Peyer's patch (tissue), 4 donors: ENCODE data around the gene PRDM8. TPM values are rescaled to one million over a fixed set of nuclear protein-coding genes. Genes with fewer than 3 reads are reported as not detected.

ENCODE experiments used
- DNase-seq, 3 donors: peaks; one replicate each; pipeline ENCODE4 v3.0.0-alpha.2; 2017 to 2019
- H3K27ac ChIP-seq, 4 donors: fragments of 200-600 bp; sonication (generic); one replicate each; pipeline ENCODE4 v1.5.1; 2016 to 2019
- H3K27me3 ChIP-seq, 2 donors: fragments of 200-600 bp; sonication (generic); one replicate each; pipeline ENCODE4 v1.5.1; 2019
- H3K36me3 ChIP-seq, 3 donors: fragments of 200-600 bp; sonication (generic); one replicate each; pipeline ENCODE4 v1.5.1; 2016 to 2019
- H3K4me1 ChIP-seq, 4 donors: fragments of 200-600 bp; sonication (generic); one replicate each; pipeline ENCODE4 v1.5.1; 2016 to 2019
- H3K4me3 ChIP-seq, 4 donors: fragments of 200-600 bp; sonication (generic); 1 replicate in 3 of 4; 2 replicates in 1 of 4; pipeline ENCODE4 v1.5.1; 2016 to 2019; ENCODE audit warnings: mild to moderate bottlenecking in 1 of 4
- H3K9me3 ChIP-seq, 4 donors: fragments of 200-600 bp; sonication (generic); one replicate each; pipeline ENCODE4 v1.5.1; 2016 to 2019; ENCODE audit warnings: mild to moderate bottlenecking in 1 of 4
- POLR2A ChIP-seq, 2 donors: fragments of 450-650 bp; IDR thresholded peaks; one replicate each; pipeline ENCODE4 v1.5.1; 2017; ENCODE audit warnings: antibody characterized with exemption in 2 of 2, mild to moderate bottlenecking in 2 of 2, moderate library complexity in 2 of 2
- total RNA-seq, 4 donors: library from RNA; depleted of rRNA; stranded (reverse); fragments of >200 nt; gene quantifications; one replicate each; pipeline ENCODE4 v1.1.0, GENCODE V29; 2016
- TF ChIP-seq, protein P1 (sequence below), 6 experiments: fragments of 450-650 bp in 4 of 6; fragments of 200-600 bp in 2 of 6; sonication (generic) in 1 of 6; IDR thresholded peaks; one replicate each; pipeline ENCODE4 v1.5.1; 2017 to 2019; ENCODE audit warnings: antibody characterized with exemption in 6 of 6, mild to moderate bottlenecking in 3 of 6, moderate library complexity in 1 of 6

PRDM8 gene
- total RNA-seq, 4 donors from 2014 or later, result 0.35 to 5.8 (median 3.3) TPM

DNA sequence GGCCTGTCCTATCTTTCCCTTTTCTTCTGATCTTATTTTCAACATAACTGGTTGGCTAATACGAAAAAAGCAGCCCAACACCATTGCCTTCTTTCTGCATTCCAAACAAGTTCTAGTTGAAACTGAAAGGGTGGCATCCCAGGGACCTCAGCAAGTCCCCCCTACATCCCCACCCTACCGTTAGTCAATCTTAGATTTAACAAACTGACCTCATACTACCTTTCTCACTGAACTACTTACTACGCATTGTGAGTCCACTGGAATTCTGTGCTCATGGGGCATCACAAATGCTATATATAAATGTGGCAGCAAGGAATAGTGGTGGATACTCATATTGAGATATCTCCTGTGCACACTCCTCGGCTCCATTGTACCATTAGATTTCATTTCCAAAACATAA lies 36.1 kb downstream of the PRDM8 start:
- no peaks in the 10 kb centered on the region for H3K9me3 ChIP-seq
- TF ChIP-seq, protein P1, sequence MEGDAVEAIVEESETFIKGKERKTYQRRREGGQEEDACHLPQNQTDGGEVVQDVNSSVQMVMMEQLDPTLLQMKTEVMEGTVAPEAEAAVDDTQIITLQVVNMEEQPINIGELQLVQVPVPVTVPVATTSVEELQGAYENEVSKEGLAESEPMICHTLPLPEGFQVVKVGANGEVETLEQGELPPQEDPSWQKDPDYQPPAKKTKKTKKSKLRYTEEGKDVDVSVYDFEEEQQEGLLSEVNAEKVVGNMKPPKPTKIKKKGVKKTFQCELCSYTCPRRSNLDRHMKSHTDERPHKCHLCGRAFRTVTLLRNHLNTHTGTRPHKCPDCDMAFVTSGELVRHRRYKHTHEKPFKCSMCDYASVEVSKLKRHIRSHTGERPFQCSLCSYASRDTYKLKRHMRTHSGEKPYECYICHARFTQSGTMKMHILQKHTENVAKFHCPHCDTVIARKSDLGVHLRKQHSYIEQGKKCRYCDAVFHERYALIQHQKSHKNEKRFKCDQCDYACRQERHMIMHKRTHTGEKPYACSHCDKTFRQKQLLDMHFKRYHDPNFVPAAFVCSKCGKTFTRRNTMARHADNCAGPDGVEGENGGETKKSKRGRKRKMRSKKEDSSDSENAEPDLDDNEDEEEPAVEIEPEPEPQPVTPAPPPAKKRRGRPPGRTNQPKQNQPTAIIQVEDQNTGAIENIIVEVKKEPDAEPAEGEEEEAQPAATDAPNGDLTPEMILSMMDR (IDR thresholded peaks at IDR 0.05), result no peak
- no peak for TF ChIP-seq POLR2A (IDR thresholded peaks at IDR 0.05)
- H3K4me1 ChIP-seq, result no peaks in the 10 kb centered on the region
- H3K4me3 ChIP-seq, result no peak overlapping the region
- no peak overlapping the region for H3K27ac ChIP-seq
- H3K36me3 ChIP-seq, result no peaks in the 10 kb centered on the region
- no peaks in the 10 kb centered on the region for H3K27me3 ChIP-seq
- no peak for DNase-seq

DNA sequence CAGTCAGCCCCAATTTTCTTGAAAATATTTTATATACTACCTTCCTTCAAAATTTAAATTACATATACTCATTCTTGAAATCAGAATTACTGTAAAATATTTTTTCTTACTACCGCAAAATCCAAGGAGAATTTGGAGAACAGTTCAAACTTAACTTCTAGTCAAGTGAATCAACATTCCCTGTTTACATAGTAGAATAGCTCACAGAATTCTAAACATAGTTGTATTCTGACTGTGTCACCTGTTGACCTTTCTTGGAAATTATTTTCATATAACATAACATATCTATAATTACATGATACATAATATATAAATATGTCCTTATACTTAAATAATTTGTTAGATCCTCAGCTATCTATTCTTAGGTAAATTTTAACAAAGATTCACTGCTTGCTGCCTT lies 38.1 kb downstream of the PRDM8 start:
- H3K4me1 ChIP-seq, result no peaks in the 10 kb centered on the region
- TF ChIP-seq, protein P1 (IDR thresholded peaks at IDR 0.05), result no peak
- TF ChIP-seq POLR2A (IDR thresholded peaks at IDR 0.05), result no peak
- no peaks in the 10 kb centered on the region for H3K9me3 ChIP-seq
- H3K27ac ChIP-seq, result no peak overlapping the region
- no peak overlapping the region for H3K4me3 ChIP-seq
- no peaks in the 10 kb centered on the region for H3K27me3 ChIP-seq
- no peak for DNase-seq
- no peaks in the 10 kb centered on the region for H3K36me3 ChIP-seq

DNA sequence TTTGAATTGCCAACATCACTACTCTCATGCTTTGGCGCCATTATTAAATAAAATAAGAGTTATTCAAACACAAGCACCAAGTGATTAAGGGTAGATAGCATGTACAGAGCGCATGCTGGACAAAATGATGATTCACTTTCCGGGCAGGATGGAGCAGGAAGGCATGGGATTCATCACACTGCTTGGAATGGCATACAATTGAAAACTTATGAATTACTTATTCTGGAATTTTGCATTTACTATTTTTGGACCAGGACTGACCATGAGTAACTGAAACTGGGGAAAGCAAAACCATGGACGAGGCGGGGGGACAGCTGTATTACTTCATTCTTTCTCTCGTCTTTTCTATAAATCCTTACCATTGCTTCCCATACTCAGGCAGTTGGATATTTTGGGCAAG lies 40.7 kb downstream of the PRDM8 start:
- Histone ChIP-seq H3K27ac (no peak overlapping the region), H3K9me3 (no peaks in the 10 kb centered on the region), H3K36me3 (no peaks in the 10 kb centered on the region), H3K27me3 (no peaks in the 10 kb centered on the region), H3K4me3 (no peak overlapping the region), H3K4me1 (no peaks in the 10 kb centered on the region)
- no peak for DNase-seq
- no peak for TF ChIP-seq POLR2A (IDR thresholded peaks at IDR 0.05)
- TF ChIP-seq, protein P1 (IDR thresholded peaks at IDR 0.05), result no peak

DNA sequence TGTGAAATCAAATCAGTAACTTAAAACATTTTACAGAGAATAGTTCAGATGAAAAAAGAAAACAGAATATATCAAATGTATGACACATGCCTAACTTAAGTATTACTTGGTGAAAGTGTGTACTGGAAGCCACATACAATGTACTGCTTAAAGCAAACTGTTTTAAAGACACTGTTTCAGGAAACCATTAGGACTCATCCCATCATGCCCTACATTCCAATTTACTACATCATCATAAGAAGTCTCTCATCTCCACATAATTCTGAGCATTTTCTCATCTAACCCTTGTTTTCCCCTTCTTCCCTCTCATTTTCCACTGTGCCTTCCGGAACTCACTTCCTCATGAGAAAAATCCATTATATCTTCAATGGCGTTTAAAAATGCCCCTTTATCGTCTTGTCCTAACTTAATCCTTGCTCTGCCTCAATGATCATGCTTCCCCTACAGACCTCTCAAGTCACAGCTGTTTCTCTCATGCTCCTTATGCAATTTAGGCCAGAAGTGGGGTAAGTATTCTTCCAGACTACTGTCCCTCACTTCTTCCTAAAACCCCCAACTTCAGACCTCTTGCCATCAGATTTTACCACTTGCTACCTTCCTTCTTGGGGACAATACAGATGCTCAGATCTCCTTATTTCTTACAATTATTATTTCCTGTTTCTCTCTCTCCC lies 42.3 kb downstream of the PRDM8 start:
- TF ChIP-seq, protein P1 (IDR thresholded peaks at IDR 0.05), result no peak
- TF ChIP-seq POLR2A (IDR thresholded peaks at IDR 0.05), result no peak
- no peak for DNase-seq
- H3K36me3 ChIP-seq, result no peaks in the 10 kb centered on the region

DNA sequence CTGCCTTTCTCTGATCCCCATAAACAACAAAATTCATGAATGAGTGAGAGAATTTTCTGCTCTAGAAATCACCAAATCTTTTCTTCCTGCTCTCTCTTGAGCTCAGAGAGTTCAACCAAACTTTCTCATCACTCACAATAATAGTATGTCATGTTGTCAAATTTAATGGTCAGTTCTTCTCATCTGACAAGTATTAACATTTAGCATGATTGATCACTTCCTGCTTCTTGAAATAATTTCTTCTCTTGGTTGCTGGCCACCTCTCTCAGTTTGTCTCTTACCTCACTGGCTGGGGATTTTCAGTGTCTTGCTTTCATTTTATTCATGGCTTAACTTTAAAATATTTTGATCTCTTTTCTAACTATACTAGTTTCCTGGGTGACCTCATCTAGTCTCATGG lies 43.7 kb downstream of the PRDM8 start:
- no peak overlapping the region for H3K27ac ChIP-seq
- H3K4me3 ChIP-seq, result no peak overlapping the region
- no peaks in the 10 kb centered on the region for H3K27me3 ChIP-seq
- H3K36me3 ChIP-seq, result no peaks in the 10 kb centered on the region
- no peaks in the 10 kb centered on the region for H3K9me3 ChIP-seq
- no peaks in the 10 kb centered on the region for H3K4me1 ChIP-seq
- no peak for DNase-seq
- TF ChIP-seq, protein P1 (IDR thresholded peaks at IDR 0.05), result no peak
- no peak for TF ChIP-seq POLR2A (IDR thresholded peaks at IDR 0.05)

More for the DNA sequence above, 42.3 kb downstream of the PRDM8 start:
- no peaks in the 10 kb centered on the region for H3K27me3 ChIP-seq
- no peak overlapping the region for H3K4me3 ChIP-seq
- H3K27ac ChIP-seq, result no peak overlapping the region
- no peaks in the 10 kb centered on the region for H3K4me1 ChIP-seq
- no peaks in the 10 kb centered on the region for H3K9me3 ChIP-seq
